HCT116 (cell line): ENCODE results near the gene ZNF784. TPM values are rescaled to one million over a fixed set of nuclear protein-coding genes. Genes with fewer than 3 reads are reported as not detected.
A peak's percentile ranks its signal among the peaks of the same experiment; 100 is the strongest.

ENCODE experiments used
- ATAC-seq: fragments of 200-7000 bp; cut with Tn5 transposase; 2 replicates; pipeline ENCODE4 v1.9.1; 2020; ENCODE audit warnings: mild to moderate bottlenecking, moderate library complexity
- BruUV-seq: library from RNA; stranded (reverse); fragments of 400-500 nt; replicated peaks from 2 replicates; lab custom pipeline; 2021; lab: Mats Ljungman, UMichigan
- CTCF ChIA-PET: fragments of 300-600 bp; sonication (Branson Sonifier 250); formaldehyde crosslinking; loops from one replicate; lab custom pipeline; 2021; ENCODE audit warnings: antibody characterized with exemption; lab: Charles Lee
- POLR2A ChIA-PET: fragments of 300-600, 350-600 bp; sonication (Branson Sonifier 250); formaldehyde crosslinking; loops from one replicate; lab custom pipeline; 2021; ENCODE audit warnings: antibody characterized with exemption; lab: Charles Lee
- RAD21 ChIA-PET, 2 experiments: fragments of 300-600 bp; sonication (Branson Sonifier 250); formaldehyde crosslinking; loops; one replicate each; lab custom pipeline; 2023; ENCODE audit warnings: low total read pairs in 2 of 2; ENCODE audit not compliant: uncharacterized antibody in 2 of 2, unreplicated experiment in 2 of 2, low non-redundant PET in 1 of 2; lab: Charles Lee
- DNase-seq: peaks from one replicate; pipeline ENCODE4 v3.0.0-alpha.2; 2010; ENCODE audit warnings: low read depth, low spot score
- H2AFZ ChIP-seq: fragments of 200-600 bp; shearing (Covaris generic), sonication (generic); 2 replicates; pipeline ENCODE4 v1.6.1; 2017; ENCODE audit warnings: low read depth, mixed run types, mixed read lengths, antibody characterized with exemption, low read length; ENCODE audit not compliant: poor library complexity, severe bottlenecking
- H3K27ac ChIP-seq: 2 replicates; pipeline ENCODE4 v1.5.1; 2012; ENCODE audit warnings: low read depth, low read length
- H3K27me3 ChIP-seq: fragments of 200-600 bp; sonication (generic); 2 replicates; pipeline ENCODE4 v1.6.1; 2016; ENCODE audit warnings: mixed run types, low read length, mixed read lengths; ENCODE audit not compliant: insufficient read depth
- H3K36me3 ChIP-seq, 2 experiments: fragments of 200-500 bp in 1 of 2; fragments of 200-600 bp in 1 of 2; sonication (Bioruptor generic) in 1 of 2; sonication (generic) in 1 of 2; 2 replicates each; pipeline versions ENCODE4 v1.5.1 to v1.6.1; 2014 to 2016; ENCODE audit warnings: low read length in 2 of 2, inconsistent platforms in 1 of 2, mixed read lengths in 1 of 2, mixed run types in 1 of 2; ENCODE audit not compliant: insufficient read depth in 2 of 2, control insufficient read depth in 1 of 2
- H3K4me1 ChIP-seq, 2 experiments: fragments of 200-600 bp in 1 of 2; sonication (generic) in 1 of 2; 2 replicates each; pipeline versions ENCODE4 v1.5.1 to v1.6.1; 2012 to 2017; ENCODE audit warnings: low read length in 2 of 2, inconsistent platforms in 1 of 2, mild to moderate bottlenecking in 1 of 2, mixed read lengths in 1 of 2, mixed run types in 1 of 2, moderate library complexity in 1 of 2; ENCODE audit not compliant: insufficient read depth in 2 of 2, control insufficient read depth in 1 of 2
- H3K4me2 ChIP-seq: fragments of 200-600 bp; sonication (generic); 2 replicates; pipeline ENCODE4 v1.6.1; 2017; ENCODE audit warnings: mixed run types, low read length, mixed read lengths
- H3K4me3 ChIP-seq, 2 experiments: fragments of 200-600 bp in 1 of 2; sonication (generic) in 1 of 2; replicated peaks in 1 of 2; 2 replicates each; pipeline ENCODE4 v1.5.1; 2011 to 2016; ENCODE audit warnings: low read length in 2 of 2, control low read depth in 1 of 2, low read depth in 1 of 2, mild to moderate bottlenecking in 1 of 2, mixed read lengths in 1 of 2, mixed run types in 1 of 2
- H3K79me2 ChIP-seq: fragments of 200-600 bp; sonication (generic); 2 replicates; pipeline ENCODE4 v1.6.1; 2017; ENCODE audit warnings: mild to moderate bottlenecking, mixed run types, low read length, moderate library complexity, mixed read lengths; ENCODE audit not compliant: insufficient read depth
- H3K9ac ChIP-seq: fragments of 200-600 bp; sonication (generic); 2 replicates; pipeline ENCODE4 v1.6.1; 2016; ENCODE audit warnings: low read length, mixed read lengths
- H3K9me2 ChIP-seq: fragments of 200-600 bp; sonication (generic), shearing (Covaris generic); 2 replicates; pipeline ENCODE4 v1.6.1; 2017; ENCODE audit warnings: mixed run types, mild to moderate bottlenecking, moderate library complexity; ENCODE audit not compliant: insufficient read depth
- H3K9me3 ChIP-seq, 2 experiments: fragments of 200-500 bp in 1 of 2; fragments of 200-600 bp in 1 of 2; sonication (Bioruptor generic) in 1 of 2; sonication (generic) in 1 of 2; 2 replicates each; pipeline ENCODE4 v1.6.1; 2014 to 2017; ENCODE audit warnings: low read length in 2 of 2, mixed read lengths in 2 of 2, inconsistent platforms in 1 of 2, low read depth in 1 of 2, mild to moderate bottlenecking in 1 of 2, mixed run types in 1 of 2, moderate library complexity in 1 of 2; ENCODE audit not compliant: control insufficient read depth in 1 of 2, insufficient read depth in 1 of 2
- H4K20me1 ChIP-seq: fragments of 200-600 bp; sonication (generic), shearing (Covaris generic); 2 replicates; pipeline ENCODE4 v1.6.1; 2017; ENCODE audit warnings: mixed run types, mild to moderate bottlenecking, moderate library complexity; ENCODE audit not compliant: insufficient read depth
- POLR2AphosphoS5 ChIP-seq: IDR thresholded peaks from 2 replicates; pipeline ENCODE4 v1.6.1; 2011; ENCODE audit warnings: mild to moderate bottlenecking, low read depth, low read length, moderate library complexity
- TCF7L2 ChIP-seq: IDR thresholded peaks from 2 replicates; pipeline ENCODE4 v1.7.0; 2011; ENCODE audit warnings: borderline replicate concordance, inconsistent platforms; ENCODE audit not compliant: insufficient read depth, insufficient read length; ENCODE audit errors: extremely low read depth
- YY1 ChIP-seq: IDR thresholded peaks from 2 replicates; pipeline ENCODE4 v1.6.1; 2011; ENCODE audit warnings: low read length, low read depth, moderate library complexity, mild to moderate bottlenecking; ENCODE audit not compliant: insufficient replicate concordance; ENCODE audit errors: extremely low read depth
- intact Hi-C: fragments of 100-400 bp; cut with micrococcal nuclease; formaldehyde crosslinking; loops from 2 replicates; pipeline ENCODE4 v1.10.0; 2022
- total RNA-seq: library from RNA; stranded (reverse); gene quantifications from one replicate; pipeline ENCODE4 v1.2.1, GENCODE V29; 2021; ENCODE audit not compliant: unreplicated experiment
- TF ChIP-seq, protein P1 (sequence below): IDR thresholded peaks from 2 replicates; pipeline ENCODE4 v1.6.1; 2011; ENCODE audit warnings: mild to moderate bottlenecking, low read length, moderate library complexity; ENCODE audit not compliant: insufficient replicate concordance; ENCODE audit errors: extremely low read depth

ZNF784 gene
- total RNA-seq, 1 experiment from 2014 or later, result 5.3 TPM

GRCh38 chr19:55644842-55645511, 20.6 kb upstream of the ZNF784 start:
- Histone ChIP-seq H3K4me1 (peaks cover 10 to 34% of the 10 kb centered on the region in 2 experiments; a peak in 3 of 4 replicates), H3K4me2 (peak overlapping the region; percentile 75), H3K9me2 (no peaks in the 10 kb centered on the region), H3K27ac (peak overlapping the region; percentile 96), H3K9ac (peak overlapping the region; percentile 99), H3K9me3 (no peaks in the 10 kb centered on the region), H4K20me1 (no peaks in the 10 kb centered on the region), H3K27me3 (no peaks in the 10 kb centered on the region), H2AFZ (no peak overlapping the region), H3K36me3 (peaks cover 10 to 12% of the 10 kb centered on the region in 2 experiments; a peak in 3 of 4 replicates), H3K79me2 (peaks cover 48% of the 10 kb centered on the region), H3K4me3 (peak overlapping the region; percentile 94 to 97)
- ChIA-PET RAD21 (no interaction called here), CTCF (interaction anchor here (0.6 kb wide), 1 partner anchor 8 kb away, joined by 3 read pairs; no protein-coding TSS in a partner anchor), POLR2A (interaction anchor here (1.4 kb wide), 1 partner anchor 10 kb away, joined by 3 read pairs; the partner anchor contains the start of gene U2AF2)
- intact Hi-C loops, result no loop called here
- TF ChIP-seq TCF7L2, result no peak
- TF ChIP-seq, protein P1, sequence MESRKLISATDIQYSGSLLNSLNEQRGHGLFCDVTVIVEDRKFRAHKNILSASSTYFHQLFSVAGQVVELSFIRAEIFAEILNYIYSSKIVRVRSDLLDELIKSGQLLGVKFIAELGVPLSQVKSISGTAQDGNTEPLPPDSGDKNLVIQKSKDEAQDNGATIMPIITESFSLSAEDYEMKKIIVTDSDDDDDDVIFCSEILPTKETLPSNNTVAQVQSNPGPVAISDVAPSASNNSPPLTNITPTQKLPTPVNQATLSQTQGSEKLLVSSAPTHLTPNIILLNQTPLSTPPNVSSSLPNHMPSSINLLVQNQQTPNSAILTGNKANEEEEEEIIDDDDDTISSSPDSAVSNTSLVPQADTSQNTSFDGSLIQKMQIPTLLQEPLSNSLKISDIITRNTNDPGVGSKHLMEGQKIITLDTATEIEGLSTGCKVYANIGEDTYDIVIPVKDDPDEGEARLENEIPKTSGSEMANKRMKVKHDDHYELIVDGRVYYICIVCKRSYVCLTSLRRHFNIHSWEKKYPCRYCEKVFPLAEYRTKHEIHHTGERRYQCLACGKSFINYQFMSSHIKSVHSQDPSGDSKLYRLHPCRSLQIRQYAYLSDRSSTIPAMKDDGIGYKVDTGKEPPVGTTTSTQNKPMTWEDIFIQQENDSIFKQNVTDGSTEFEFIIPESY, result no peak
- TF ChIP-seq POLR2AphosphoS5, result no peak
- no peak for ATAC-seq
- TSS peak; percentile 46 for BruUV-seq
- DNase-seq, result no peak

- H4K20me1 ChIP-seq, result no peaks in the 10 kb centered on the region
- no TSS peak for BruUV-seq
- TF ChIP-seq YY1, result no peak
- TF ChIP-seq, all 23 proteins: peak for 0
- H3K27ac ChIP-seq, result peak overlapping the region; percentile 96
- CTCF ChIA-PET, result interaction anchor here (2.8 kb wide), 1 partner anchor 10 kb away, joined by 12 read pairs; the partner anchor contains the start of gene U2AF2
- no peak overlapping the region for H2AFZ ChIP-seq
- peak overlapping the region; percentile 75 for H3K4me2 ChIP-seq
- ATAC-seq, result no peak
- intact Hi-C loops, result no loop called here
- no peaks in the 10 kb centered on the region for H3K9me3 ChIP-seq
- H3K79me2 ChIP-seq, result peaks cover 48% of the 10 kb centered on the region
- H3K4me1 ChIP-seq, result peaks cover 14 to 41% of the 10 kb centered on the region in 2 experiments; a peak in 3 of 4 replicates
- peak overlapping the region; percentile 94 to 97 for H3K4me3 ChIP-seq
- RAD21 ChIA-PET, result no interaction called here
- H3K36me3 ChIP-seq, result peaks cover 10 to 12% of the 10 kb centered on the region in 2 experiments; a peak in 3 of 4 replicates
- H3K27me3 ChIP-seq, result no peaks in the 10 kb centered on the region
- peak overlapping the region; percentile 99 for H3K9ac ChIP-seq
- H3K9me2 ChIP-seq, result no peaks in the 10 kb centered on the region
- POLR2A ChIA-PET, result no interaction called here
- DNase-seq, result no peak
These were observed 19.9 kb upstream of the ZNF784 start for GRCh38 chr19:55644191-55644833.
